GM23338 (cell line): ENCODE results near the gene PGLYRP2. TPM values are rescaled to one million over a fixed set of nuclear protein-coding genes. Genes with fewer than 3 reads are reported as not detected.

ENCODE experiments used
- ATAC-seq: fragments of 200-7000 bp; cut with Tn5 transposase; 3 replicates; pipeline ENCODE4 v1.9.1; 2020
- DNase-seq: peaks from one replicate; pipeline ENCODE4 v3.0.0-alpha.2; 2015; ENCODE audit warnings: low spot score
- H2AFZ ChIP-seq: fragments of 200-600 bp; sonication (generic); 2 replicates; pipeline ENCODE4 v1.8.0; 2016; ENCODE audit warnings: antibody characterized with exemption, mild to moderate bottlenecking, moderate library complexity
- H3F3A ChIP-seq: fragments of 200-600 bp; sonication (generic); replicated peaks from 2 replicates; pipeline ENCODE4 v1.8.0; 2017; ENCODE audit warnings: antibody characterized with exemption, mixed run types, low read depth
- H3K27ac ChIP-seq: fragments of 200-600 bp; sonication (generic); 2 replicates; pipeline ENCODE4 v1.6.1; 2016; ENCODE audit warnings: low read depth
- H3K27me3 ChIP-seq: fragments of 200-600 bp; sonication (generic); 2 replicates; pipeline ENCODE4 v1.8.0; 2016; ENCODE audit warnings: mild to moderate bottlenecking, mixed run types, moderate library complexity; ENCODE audit not compliant: insufficient read depth
- H3K36me3 ChIP-seq: fragments of 200-600 bp; sonication (generic); 2 replicates; pipeline ENCODE4 v1.8.0; 2016; ENCODE audit warnings: mild to moderate bottlenecking; ENCODE audit not compliant: insufficient read depth
- H3K4me1 ChIP-seq: fragments of 200-600 bp; sonication (generic); 2 replicates; pipeline ENCODE4 v1.8.0; 2016; ENCODE audit warnings: mild to moderate bottlenecking, moderate library complexity; ENCODE audit not compliant: insufficient read depth
- H3K4me2 ChIP-seq: fragments of 200-600 bp; sonication (generic); 2 replicates; pipeline ENCODE4 v1.7.1; 2017; ENCODE audit warnings: mixed run types
- H3K4me3 ChIP-seq: fragments of 200-600 bp; sonication (generic); 2 replicates; pipeline ENCODE4 v1.6.1; 2016; ENCODE audit warnings: mixed run types
- H3K79me2 ChIP-seq: fragments of 200-600 bp; sonication (generic); replicated peaks from 2 replicates; pipeline ENCODE4 v1.8.0; 2017; ENCODE audit warnings: mild to moderate bottlenecking; ENCODE audit not compliant: insufficient read depth
- H3K9me2 ChIP-seq: fragments of 200-600 bp; sonication (generic); 2 replicates; pipeline ENCODE4 v1.8.0; 2017; ENCODE audit not compliant: insufficient read depth
- H4K20me1 ChIP-seq: fragments of 200-600 bp; sonication (generic); replicated peaks from 2 replicates; pipeline ENCODE4 v1.8.0; 2017; ENCODE audit warnings: mild to moderate bottlenecking; ENCODE audit not compliant: insufficient read depth
- H3K27ac Mint-ChIP-seq: 2 replicates; pipeline ENCODE4 v1.8.0; 2020; ENCODE audit warnings: inconsistent platforms, mild to moderate bottlenecking, moderate library complexity, mixed read lengths
- H3K27me3 Mint-ChIP-seq: 3 replicates; pipeline ENCODE4 v1.8.0; 2022; ENCODE audit warnings: low read depth, mild to moderate bottlenecking, moderate library complexity, mixed read lengths, inconsistent platforms; ENCODE audit not compliant: insufficient read depth, poor library complexity
- H3K36me3 Mint-ChIP-seq: 3 replicates; pipeline ENCODE4 v1.8.0; 2021; ENCODE audit warnings: low read depth, mild to moderate bottlenecking, inconsistent platforms, moderate library complexity, mixed read lengths
- H3K4me1 Mint-ChIP-seq: 3 replicates; pipeline ENCODE4 v1.8.0; 2020; ENCODE audit warnings: mild to moderate bottlenecking, inconsistent platforms, mixed read lengths
- H3K4me3 Mint-ChIP-seq: 3 replicates; pipeline ENCODE4 v1.8.0; 2021; ENCODE audit warnings: moderate library complexity, mild to moderate bottlenecking, inconsistent platforms, mixed read lengths
- H3K9me3 Mint-ChIP-seq: 3 replicates; pipeline ENCODE4 v1.8.0; 2020; ENCODE audit warnings: moderate library complexity, mild to moderate bottlenecking, inconsistent platforms, mixed read lengths
- CREB1 ChIP-seq: fragments of 250-450 bp; sonication (Bioruptor Pico); IDR thresholded peaks from 2 replicates; pipeline ENCODE4 v1.5.0; 2020; ENCODE audit warnings: low read depth, mild to moderate bottlenecking, moderate library complexity
- ETS1 ChIP-seq: IDR thresholded peaks from 2 replicates; pipeline ENCODE4 v1.6.1; 2016; ENCODE audit warnings: antibody characterized with exemption
- EZH2 ChIP-seq: fragments of 200-600 bp; sonication (generic); IDR thresholded peaks from one replicate; pipeline ENCODE4 v1.8.0; 2017; ENCODE audit warnings: antibody characterized with exemption, mild to moderate bottlenecking, low read depth; ENCODE audit not compliant: unreplicated experiment
- EZH2phosphoT487 ChIP-seq: fragments of 200-600 bp; sonication (generic); IDR thresholded peaks from one replicate; pipeline ENCODE4 v1.8.1; 2018; ENCODE audit warnings: antibody characterized with exemption; ENCODE audit not compliant: unreplicated experiment
- NANOG ChIP-seq: IDR thresholded peaks from 2 replicates; pipeline ENCODE4 v1.6.1; 2016; ENCODE audit warnings: antibody characterized with exemption, borderline replicate concordance
- POLR2AphosphoS5 ChIP-seq: IDR thresholded peaks from 2 replicates; pipeline ENCODE4 v1.6.1; 2016; ENCODE audit warnings: antibody characterized with exemption, low read depth
- REST ChIP-seq: IDR thresholded peaks from one replicate; pipeline ENCODE4 v1.6.1; 2018; ENCODE audit warnings: antibody characterized with exemption; ENCODE audit not compliant: unreplicated experiment
- STAT1 ChIP-seq: IDR thresholded peaks from one replicate; pipeline ENCODE4 v1.6.1; 2016; ENCODE audit warnings: antibody characterized with exemption; ENCODE audit not compliant: unreplicated experiment
- ZNF114 ChIP-seq: fragments of 250-450 bp; sonication (Bioruptor Pico); IDR thresholded peaks from 2 replicates; pipeline ENCODE4 v1.5.0; 2020; ENCODE audit warnings: mild to moderate bottlenecking, moderate library complexity
- ZNF462 ChIP-seq: fragments of 250-450 bp; sonication (Bioruptor Pico); IDR thresholded peaks from 2 replicates; pipeline ENCODE4 v1.5.0; 2020; ENCODE audit warnings: mild to moderate bottlenecking, moderate library complexity
- polyA plus RNA-seq: library from polyadenylated mRNA; unstranded; fragments of >200 nt; fragmentation: Nextera tagmentation; extraction: Ambion mirVana; gene quantifications from 2 replicates; pipeline ENCODE4 v1.2.1, GENCODE V29; 2016
- total RNA-seq: library from RNA; depleted of rRNA; stranded (reverse); fragments of >200 nt; shearing (Covaris generic); gene quantifications from 2 replicates; pipeline ENCODE4 v1.2.3, GENCODE V29; 2014

The PGLYRP2 gene
- total and polyA plus RNA-seq, 2 experiments from 2014 or later = not detected

- TF ChIP-seq POLR2AphosphoS5 (no peak), REST (no peak), ETS1 (no peak), EZH2 (no peak), EZH2phosphoT487 (no peak), ZNF462 (CRISPR knock-in tag) (no peak), STAT1 (no peak), ZNF114 (no peak), NANOG (no peak), CREB1 (no peak)
Measured at GRCh38 chr19:15445227-15445605, 34.1 kb downstream of the PGLYRP2 start.

More at GRCh38 chr19:15445227-15445605, 34.1 kb downstream of the PGLYRP2 start:
- no peak overlapping the region for H3K4me3 ChIP-seq
- H3K36me3 ChIP-seq = no peaks in the 10 kb centered on the region
- H3K27ac ChIP-seq = no peak overlapping the region
- ATAC-seq (no peak), DNase-seq (no peak)
- H2AFZ ChIP-seq = no peak overlapping the region
- Mint-ChIP-seq H3K4me3 (no peak overlapping the region), H3K27ac (no peak overlapping the region), H3K9me3 (no peaks in the 10 kb centered on the region), H3K36me3 (no peaks in the 10 kb centered on the region; the same call in 2 of the 3 replicates), H3K27me3 (peaks cover 8% of the 10 kb centered on the region), H3K4me1 (peaks cover 7% of the 10 kb centered on the region)
- no peaks in the 10 kb centered on the region for H4K20me1 ChIP-seq
- H3K9me2 ChIP-seq = no peaks in the 10 kb centered on the region
- H3K27me3 ChIP-seq = no peaks in the 10 kb centered on the region
- 0 out of 2 replicates have a peak, but pooled peaks cover 4% of the 10 kb centered on the region for H3F3A ChIP-seq
- no peak overlapping the region for H3K4me2 ChIP-seq
- H3K79me2 ChIP-seq = no peaks in the 10 kb centered on the region
- peaks cover 6% of the 10 kb centered on the region for H3K4me1 ChIP-seq
